Stomach (tissue), 4 donors: ENCODE results near the gene PCNT.
A peak's percentile ranks its signal among the peaks of the same experiment; 100 is the strongest.

Source experiments
- CTCF ChIP-seq, 7 experiments: fragments of 450-650 bp in 4 of 7; fragments of 200-600 bp in 3 of 7; sonication (generic) in 3 of 7; IDR thresholded peaks; one replicate each; pipeline ENCODE4 v1.5.1; 2016 to 2019; ENCODE audit warnings: antibody characterized with exemption in 7 of 7, control low read depth in 2 of 7, mild to moderate bottlenecking in 1 of 7
- EP300 ChIP-seq: sonication (generic); formaldehyde crosslinking; IDR thresholded peaks from one replicate; pipeline ENCODE4 v1.6.1; 2017; ENCODE audit warnings: antibody characterized with exemption
- POLR2AphosphoS5 ChIP-seq, 3 donors: sonication (generic); formaldehyde crosslinking; IDR thresholded peaks; one replicate each; pipeline ENCODE4 v1.6.1; 2016; ENCODE audit warnings: antibody characterized with exemption in 3 of 3

DNA sequence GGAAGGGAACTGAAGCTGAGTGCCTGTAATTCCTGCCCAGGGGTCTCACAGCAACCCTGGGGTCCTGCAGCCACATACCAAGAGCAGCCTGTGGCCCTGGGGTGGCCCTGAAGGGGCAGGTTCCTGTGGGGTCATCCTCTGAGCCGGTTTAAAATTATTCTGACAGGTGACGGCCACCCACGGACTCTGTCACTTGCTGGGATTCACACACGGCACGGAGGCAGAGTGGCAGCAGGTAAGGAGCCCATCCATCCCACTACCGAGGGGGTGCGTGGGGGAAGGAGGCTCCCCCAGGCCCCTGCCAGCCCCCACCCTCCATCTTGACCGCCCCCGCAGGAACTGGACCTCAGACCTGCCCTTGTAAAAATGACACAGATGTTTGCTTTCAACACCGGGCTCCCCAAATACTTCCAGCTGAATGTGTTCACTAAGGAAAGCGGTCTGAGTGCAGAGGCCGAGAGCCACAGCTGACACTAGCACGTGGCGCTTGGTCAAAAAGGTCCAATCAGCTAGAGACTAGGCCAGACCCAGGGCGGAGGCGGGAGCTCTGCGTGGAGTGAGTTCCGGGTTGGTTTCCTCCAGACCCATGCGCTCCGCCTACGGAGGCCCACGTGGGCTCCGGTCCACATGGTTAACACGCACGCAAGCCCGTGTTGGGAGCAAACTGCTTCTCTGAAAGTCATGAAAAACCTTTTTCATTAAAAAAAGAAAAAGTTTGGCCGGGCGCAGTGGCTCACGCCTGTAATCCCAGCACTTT lies 27.8 kb upstream of the PCNT start:
- TF ChIP-seq EP300 = no peak
- TF ChIP-seq CTCF (IDR thresholded peaks at IDR 0.05) = no peak
- TF ChIP-seq POLR2AphosphoS5 (IDR thresholded peaks at IDR 0.05) = peak in 1 of 3 donors; percentile 68
